HG03108 (cell line): ENCODE results near the gene ST3GAL4.
A peak's percentile ranks its signal among the peaks of the same experiment; 100 is the strongest.
"Not testable (repeated sequence)": the region's sequence is repeated elsewhere in the genome, so short reads cannot be mapped to it uniquely, and the experiment has no call there.

Experiments
- ATAC-seq: cut with Tn5 transposase; IDR thresholded peaks from one replicate; pipeline ENCODE4 v1.9.1; 2021; ENCODE audit warnings: moderate library complexity; ENCODE audit not compliant: unreplicated experiment

Gene ST3GAL4

GRCh38 chr11:126384449-126385070, 29.1 kb downstream of the ST3GAL4 start:
- ATAC-seq, result no peak

GRCh38 chr11:126385991-126386728, 30.7 kb downstream of the ST3GAL4 start:
- no peak for ATAC-seq

DNA sequence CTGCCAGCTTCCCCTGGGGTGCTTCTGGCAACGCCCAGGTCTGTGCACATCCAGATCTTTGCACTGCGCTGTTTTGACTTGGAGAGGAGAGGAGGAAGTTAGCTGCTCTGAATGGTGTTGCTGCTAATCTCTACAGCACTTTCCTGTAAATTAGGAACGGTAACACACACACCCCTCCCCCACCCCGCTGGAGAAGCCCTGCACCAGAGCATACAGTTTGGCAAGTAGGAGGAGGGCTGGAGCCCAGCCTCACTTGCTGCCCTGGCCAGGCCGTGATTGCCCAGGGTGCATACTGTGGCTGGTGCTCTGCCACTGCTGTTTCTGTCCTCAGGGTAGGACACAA, 31.2 kb downstream of the ST3GAL4 start:
- not testable (repeated sequence) for ATAC-seq

DNA sequence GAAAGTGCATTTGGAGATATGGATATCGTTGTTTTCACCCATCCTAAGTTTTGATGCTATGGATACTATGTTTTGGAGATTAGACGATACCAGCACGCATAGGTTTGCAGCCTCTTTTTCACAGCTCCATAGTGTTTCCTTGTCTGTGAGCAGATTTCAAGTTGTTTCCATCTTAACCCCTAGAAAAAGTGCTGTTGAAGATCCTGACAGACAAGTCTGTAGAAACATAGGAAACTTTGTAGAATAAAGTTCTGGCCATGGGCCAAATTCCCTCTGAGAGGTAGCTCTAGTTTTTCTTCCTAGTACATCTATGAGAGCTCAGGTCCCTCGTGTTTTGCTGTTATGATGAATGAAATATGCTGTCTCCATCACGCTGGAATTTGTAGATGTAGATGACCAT, 32.4 kb downstream of the ST3GAL4 start:
- ATAC-seq, result no peak

DNA sequence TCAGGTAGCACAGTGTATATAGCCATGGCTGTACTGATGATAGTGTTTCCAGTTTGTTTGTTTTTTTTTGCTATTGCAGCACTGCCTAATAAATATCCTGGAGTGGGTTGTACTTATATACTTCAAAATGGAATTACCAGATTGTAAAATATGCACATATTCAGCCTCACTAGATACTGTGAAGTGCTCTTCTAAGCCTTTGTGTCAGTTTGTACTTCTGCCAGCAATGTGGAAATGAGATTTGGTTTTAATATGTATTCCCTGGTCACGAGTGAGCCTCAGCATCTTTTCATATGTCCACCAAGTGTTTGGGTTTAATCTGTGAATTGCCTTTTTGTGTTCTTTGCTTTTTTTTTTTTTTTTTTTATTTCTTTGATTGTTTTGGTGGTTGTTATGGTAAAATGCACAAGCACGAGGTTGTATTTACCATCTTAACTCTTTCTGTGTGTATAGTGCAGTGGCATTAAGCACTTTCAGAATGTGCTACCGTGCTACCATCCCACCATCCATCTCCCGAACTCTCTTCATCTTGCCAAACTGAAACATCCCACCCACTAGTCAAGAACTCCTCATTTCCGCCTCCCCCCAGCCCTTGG, 34.9 kb downstream of the ST3GAL4 start:
- ATAC-seq, result no peak

DNA sequence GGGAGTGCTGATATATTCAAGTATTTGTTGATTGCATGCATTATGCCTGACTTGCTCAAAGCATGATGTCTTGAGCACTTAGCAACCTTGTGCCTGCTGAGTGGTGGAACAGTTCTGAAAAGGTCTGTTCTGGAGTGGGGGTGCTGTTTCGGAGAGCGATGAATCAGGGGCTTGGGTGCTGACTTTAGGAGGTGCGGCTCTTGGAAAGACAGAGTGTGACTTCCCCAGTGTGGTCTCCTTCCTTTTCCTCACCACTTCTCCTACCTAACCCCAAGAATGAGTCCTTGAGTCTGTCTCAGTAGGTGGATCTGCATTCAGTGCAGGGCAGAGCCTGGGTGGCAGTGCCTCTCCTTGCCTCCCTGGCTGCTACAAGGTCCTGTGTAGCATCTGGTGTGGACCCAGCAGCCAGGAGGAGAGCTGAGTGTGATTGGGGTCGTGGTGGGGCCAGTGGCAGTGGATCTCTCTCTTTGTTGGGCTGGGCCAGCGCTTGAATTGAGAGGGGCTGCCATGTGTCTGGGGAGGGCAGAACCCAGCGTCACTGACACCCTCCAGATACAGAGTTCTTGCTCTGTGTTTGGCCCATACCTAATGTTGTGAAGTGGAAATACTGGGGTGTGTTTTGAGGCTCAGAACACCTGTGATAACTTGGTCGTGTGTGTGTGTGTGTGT, 35.9 kb downstream of the ST3GAL4 start:
- ATAC-seq, result no peak

DNA sequence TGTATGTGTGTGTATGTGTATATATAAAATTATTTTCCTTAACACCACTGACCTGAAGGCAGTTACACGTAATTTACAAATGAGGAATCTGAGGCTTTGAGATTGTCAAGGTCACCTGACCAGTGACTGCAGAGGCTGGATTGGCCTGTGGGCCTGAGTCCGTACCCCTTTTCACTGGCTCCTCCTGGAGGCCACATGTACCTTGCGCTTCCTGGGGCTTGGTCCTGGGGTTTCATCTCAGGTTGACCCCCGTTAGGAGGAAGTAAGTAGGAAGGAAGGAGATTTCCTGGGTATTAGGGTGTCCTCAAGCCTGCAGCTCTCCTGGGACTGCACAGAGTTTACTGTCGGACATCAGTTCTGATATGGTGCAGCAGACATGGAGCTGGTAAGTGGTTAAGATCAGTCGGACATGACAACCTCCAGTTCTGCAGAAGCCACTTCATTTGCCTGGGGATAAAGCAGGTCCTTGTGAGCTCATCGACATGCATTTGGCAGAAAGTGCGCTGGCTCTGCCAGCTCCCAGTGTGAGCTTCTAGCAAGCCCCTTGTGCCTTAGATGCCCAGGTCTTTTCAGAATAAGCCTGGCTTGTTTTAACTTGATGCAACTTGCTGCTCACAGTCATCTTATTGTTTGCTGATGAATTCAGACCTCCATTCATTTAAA, 36.6 kb downstream of the ST3GAL4 start:
- peak; percentile 84 for ATAC-seq

- ATAC-seq, result peak; percentile 29
These were observed 37.1 kb downstream of the ST3GAL4 start for GRCh38 chr11:126392633-126393013.

GRCh38 chr11:126393143-126393542, 37.7 kb downstream of the ST3GAL4 start:
- ATAC-seq, result no peak

DNA sequence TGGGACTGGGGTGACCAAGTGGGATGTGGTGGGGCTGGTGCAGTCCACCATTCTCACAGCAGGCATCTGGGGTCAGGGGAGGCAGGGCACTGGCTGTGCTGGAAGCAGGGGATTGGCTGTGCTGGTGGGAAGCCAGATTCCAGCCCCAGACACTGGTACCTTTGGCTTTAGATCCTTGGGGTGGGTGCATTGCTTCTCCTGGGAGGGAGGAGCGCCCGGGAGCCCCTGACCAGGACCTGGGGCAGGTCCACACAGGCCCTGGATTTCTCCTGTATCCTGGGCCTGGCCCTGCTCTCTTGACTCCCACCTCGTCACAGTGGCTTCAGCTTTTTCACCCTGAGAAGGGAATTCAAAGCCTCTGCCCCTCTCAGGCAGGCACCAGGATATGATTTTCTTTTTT, 38.5 kb downstream of the ST3GAL4 start:
- ATAC-seq, result no peak

- not testable (repeated sequence) for ATAC-seq
These were observed 39.2 kb downstream of the ST3GAL4 start for GRCh38 chr11:126394634-126395072.

DNA sequence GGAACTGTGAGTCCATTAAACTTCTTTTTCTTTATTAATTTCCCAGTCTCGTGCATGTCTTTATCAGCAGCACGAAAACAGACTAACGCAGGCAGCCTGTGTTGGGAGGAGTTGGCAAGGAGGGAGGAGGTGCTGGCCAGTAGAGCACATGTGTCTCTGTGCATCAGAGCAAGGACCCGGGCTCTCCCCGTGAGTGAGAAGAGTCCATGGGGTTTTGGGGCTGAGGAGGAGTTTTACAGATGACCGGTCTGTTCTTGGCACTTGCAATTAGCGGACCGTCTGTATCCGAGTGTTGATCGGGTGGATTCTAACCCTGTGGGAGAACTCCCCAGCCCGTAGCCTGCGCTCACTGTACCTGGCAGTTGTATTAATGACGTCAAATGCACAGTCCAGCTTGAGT, 40.3 kb downstream of the ST3GAL4 start:
- not testable (repeated sequence) for ATAC-seq

DNA sequence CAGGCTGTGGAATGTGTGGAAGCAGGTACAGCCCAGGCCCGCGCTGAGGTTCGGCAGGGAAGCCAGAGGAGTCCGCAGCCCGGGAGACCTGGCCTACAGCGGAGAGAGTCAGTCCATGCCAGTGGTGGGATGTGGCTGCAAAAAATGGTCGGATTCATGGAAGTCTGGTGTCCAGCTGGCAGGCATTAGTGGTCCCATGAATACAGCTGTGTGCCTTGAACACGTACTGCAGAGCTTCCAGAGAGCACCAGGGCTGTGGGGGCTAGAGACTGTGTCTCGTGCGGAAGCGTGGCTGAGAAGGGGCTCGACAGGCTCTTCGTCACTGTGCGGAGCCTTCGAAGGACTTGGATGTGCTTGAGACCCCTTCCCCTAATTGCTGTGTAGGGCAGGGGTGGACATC, 40.8 kb downstream of the ST3GAL4 start:
- ATAC-seq, result not testable (repeated sequence)

- no peak for ATAC-seq
These were observed 41.5 kb downstream of the ST3GAL4 start for GRCh38 chr11:126396965-126397364.

DNA sequence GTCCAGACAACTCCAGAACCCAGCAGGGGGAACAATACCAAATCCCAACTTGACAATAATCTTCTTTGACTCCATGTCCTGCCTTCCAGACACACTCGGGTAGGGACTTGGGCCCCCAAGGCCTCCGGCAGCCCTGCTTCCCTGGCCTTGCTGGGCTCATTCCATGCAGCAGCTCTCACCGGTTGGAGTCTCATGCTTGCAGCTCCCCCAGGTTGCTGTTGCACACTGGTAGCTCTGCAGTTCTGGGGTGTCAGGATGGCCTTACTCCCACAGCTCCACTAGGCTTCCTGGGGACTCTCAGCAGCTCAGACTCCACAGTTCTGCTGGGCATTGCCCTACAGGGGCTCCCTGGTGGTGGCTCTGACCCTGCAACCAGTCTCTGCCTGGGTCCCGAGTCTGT, 42.8 kb downstream of the ST3GAL4 start:
- no peak for ATAC-seq

- ATAC-seq, result no peak
These were observed 43.2 kb downstream of the ST3GAL4 start for GRCh38 chr11:126398721-126399120.

- no peak for ATAC-seq
These were observed 44.5 kb downstream of the ST3GAL4 start for GRCh38 chr11:126400019-126400418.

GRCh38 chr11:126400479-126400878, 45.0 kb downstream of the ST3GAL4 start:
- no peak for ATAC-seq

DNA sequence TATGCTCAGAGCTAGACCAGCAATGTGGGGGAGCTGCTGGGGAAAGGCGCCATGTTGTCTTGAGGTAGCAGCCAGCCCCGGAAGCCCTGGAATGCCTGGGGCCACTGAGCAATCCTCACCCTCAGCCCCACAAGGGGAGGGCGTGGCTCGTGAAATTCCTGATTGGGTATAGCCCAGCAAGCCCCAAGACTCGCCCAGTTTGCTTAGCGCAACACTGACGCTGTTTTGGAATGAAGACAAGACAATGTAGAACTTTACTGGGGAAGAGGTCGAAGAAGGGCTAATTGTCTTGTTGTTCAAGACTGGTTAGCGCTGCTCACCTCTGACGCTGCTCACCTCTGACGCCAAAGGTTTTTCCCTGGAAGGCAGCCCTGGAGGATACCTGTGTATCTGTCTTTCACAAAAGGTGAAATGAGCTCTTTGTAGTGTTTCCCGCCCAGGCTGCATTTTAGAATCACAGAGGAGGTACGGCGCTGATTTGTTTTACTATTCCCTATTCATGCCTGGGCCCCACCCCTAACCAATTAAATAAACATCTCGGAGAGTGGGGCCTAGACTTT, 47.6 kb downstream of the ST3GAL4 start:
- no peak for ATAC-seq

DNA sequence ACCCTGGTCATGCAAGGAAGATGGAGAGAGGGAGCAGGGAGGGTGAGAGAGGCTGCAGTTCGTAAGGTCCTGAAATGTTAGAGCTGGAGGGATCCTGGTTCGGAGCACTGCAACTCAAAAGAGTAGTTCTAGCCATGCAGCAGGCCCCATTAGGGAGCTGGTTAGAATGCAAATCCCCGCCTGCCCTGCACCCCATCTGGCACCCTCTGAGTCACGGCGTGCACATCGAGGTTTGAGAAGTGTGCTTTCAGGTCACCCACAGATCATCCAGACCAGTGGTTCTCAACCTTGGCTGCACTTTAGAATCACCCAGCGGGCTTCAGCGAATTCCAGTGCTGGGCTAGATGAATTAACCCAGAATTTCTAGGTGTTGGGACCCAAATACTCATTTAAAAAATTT, 48.2 kb downstream of the ST3GAL4 start:
- ATAC-seq, result peak; percentile 98

DNA sequence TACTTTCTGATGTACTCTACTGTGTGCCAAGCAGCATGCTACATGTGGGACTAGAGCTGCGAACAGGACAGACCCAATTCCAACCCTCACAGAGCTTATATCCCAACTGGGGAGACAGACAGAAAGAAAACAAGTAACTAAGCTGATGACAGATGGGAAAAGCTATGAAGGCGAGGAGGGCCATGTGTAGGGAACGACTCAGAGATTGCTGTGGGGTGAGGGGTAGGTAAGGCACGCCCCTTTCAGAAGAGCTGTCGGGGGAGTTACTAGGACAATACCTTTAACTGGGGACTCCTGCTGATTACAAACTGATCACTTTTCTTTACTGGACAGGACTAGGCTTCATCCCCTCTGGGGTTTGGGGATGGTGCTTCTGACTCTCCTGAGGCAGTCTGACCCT, 48.9 kb downstream of the ST3GAL4 start:
- no peak for ATAC-seq
